ENCODE measurements around the gene H2AZ2. TPM values are rescaled to one million over a fixed set of nuclear protein-coding genes. Genes with fewer than 3 reads are reported as not detected.
A peak's percentile ranks its signal among the peaks of the same experiment; 100 is the strongest.
"Not testable (repeated sequence)": the region's sequence is repeated elsewhere in the genome, so short reads cannot be mapped to it uniquely, and the experiment has no call there.

The H2AZ2 gene
- total RNA-seq, 1 donor from 2014 or later = 188 TPM

DNA sequence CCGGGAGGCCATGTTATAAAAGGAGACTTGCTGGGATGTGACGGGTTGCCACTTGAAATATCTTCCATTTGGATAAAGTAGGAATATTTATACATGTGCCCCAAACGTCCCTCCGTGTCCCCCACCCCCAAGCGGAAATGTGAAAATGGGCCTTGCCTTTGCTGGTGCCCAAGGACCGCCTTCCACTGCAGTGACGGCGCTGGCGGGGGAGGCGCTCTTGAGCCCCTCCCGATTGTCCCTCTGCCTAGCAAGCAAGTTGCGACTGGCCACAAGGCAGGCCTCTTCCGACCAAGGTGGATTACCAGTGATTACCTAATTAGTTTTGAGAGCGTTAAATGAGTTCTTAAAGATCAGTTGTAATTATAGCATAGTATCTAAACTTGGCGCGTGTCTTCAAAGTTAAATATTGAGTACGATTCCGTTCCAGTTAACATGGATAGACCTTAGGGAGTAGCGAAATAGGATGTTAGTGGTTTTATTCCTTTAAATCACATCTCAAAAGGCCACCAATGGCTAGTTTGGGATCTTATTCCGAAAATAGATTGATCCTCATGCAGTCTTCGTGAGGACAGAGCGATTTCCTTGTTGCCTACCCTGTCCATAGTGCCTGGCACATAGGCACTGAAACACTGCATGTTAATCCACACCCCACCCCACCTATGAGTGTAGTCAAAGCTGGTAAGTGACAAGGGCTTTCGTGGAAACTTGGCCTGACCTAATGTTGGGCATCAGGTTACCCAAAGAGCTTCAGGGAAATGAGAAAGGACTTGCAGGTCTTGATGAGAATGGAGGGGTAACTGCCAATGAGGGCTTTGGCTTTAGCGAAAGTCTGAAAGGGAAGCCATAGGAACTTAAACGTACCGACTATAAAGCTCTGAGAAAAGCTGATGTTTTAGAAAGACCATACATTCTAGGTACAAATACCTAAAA, 50.3 kb downstream of the H2AZ2 start:
- Mint-ChIP-seq H3K27me3 (no peaks in the 10 kb centered on the region), H3K36me3 (ENCODE audit: low read depth) (peaks cover 58% of the 10 kb centered on the region), H3K9me3 (no peaks in the 10 kb centered on the region), H3K27ac (peak overlapping the region; percentile 97), H3K4me1 (peaks cover 31% of the 10 kb centered on the region), H3K4me3 (peak overlapping the region; percentile 98)
- intact Hi-C loops (cut with micrococcal nuclease) = loop anchor here (1.0 to 2.0 kb wide), 6 partner anchors 51 to 715 kb away; partner anchors contain the start of genes H2AZ2, MYO1G, POLM and TBRG4
- DNase-seq = peak; percentile 95

- Mint-ChIP-seq H3K27ac (peak within 1 kb of the TSS; percentile 97), H3K27me3 (no peaks in the 10 kb centered on the region), H3K9me3 (no peaks in the 10 kb centered on the region), H3K4me1 (peaks cover 31% of the 10 kb centered on the region), H3K4me3 (peak within 1 kb of the TSS; percentile 98), H3K36me3 (ENCODE audit: low read depth) (peaks cover 50% of the 10 kb centered on the region)
- DNase-seq = peak; percentile 100
- intact Hi-C loops (cut with micrococcal nuclease) = loop anchor here (1.0 to 2.0 kb wide), 11 partner anchors 48 to 714 kb away; partner anchors contain the start of genes H2AZ2, MYO1G, OGDH and POLM
Observed at GRCh38 chr7:44796504-44797328, 51.2 kb downstream of the H2AZ2 start, which contains the start of gene PPIA. Gene PPIA, plus strand, starts transcription at chr7:44796681. Its CDS starts 44 bp downstream, at chr7:44796725.

DNA sequence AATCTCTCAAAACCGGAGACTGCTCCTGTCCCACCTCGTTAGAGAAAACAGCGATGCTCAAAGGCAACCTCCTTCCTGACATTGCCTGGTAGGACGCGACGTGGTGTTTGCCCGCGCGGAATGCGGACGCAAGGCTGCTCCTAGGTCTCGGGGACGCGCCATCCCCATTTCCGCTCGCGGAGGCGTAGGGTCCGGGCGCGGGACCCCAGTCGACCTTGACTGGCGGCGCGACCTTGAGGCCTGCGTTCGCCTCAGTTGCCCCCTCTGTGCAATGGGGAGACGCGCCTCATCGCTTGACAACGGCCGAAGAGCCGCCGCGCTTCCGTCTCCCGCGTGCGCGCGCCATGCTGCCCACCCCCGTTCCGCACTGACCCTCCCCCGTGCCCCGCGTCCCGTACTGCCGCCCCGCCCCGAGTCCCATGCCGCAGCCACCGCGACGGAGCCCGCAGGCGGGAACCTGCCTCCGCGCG, 51.8 kb downstream of the H2AZ2 start:
- Mint-ChIP-seq H3K4me1 (peaks cover 26% of the 10 kb centered on the region), H3K36me3 (ENCODE audit: low read depth) (peaks cover 44% of the 10 kb centered on the region), H3K27ac (peak overlapping the region; percentile 97), H3K4me3 (peak overlapping the region; percentile 98), H3K9me3 (no peaks in the 10 kb centered on the region), H3K27me3 (no peaks in the 10 kb centered on the region)
- no peak for DNase-seq
- intact Hi-C loops (cut with micrococcal nuclease) = loop anchor here (1.0 to 2.0 kb wide), 10 partner anchors 48 to 713 kb away; partner anchors contain the start of genes MYO1G, OGDH, POLM and PURB

DNA sequence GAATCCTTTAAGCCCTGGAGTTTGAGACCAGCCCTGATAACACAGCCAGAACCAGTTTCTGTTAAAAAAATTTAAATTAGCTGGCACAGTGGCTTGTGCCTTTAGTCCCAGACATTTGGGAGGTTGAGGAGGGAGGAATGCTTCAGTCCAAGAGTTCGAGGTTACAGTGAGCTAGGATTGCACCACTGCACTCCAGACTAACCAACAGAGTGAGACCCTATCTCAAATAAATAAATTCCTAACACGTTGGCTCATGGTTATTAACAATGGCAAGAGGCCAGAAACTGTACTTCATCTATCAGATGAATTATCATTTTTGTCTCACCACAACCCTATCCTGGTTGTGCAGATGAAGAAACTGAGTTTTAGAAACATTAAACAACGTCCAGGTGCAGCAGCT, 53.6 kb downstream of the H2AZ2 start:
- intact Hi-C loops (cut with micrococcal nuclease) = no loop called here
- H3K27me3 Mint-ChIP-seq = no peaks in the 10 kb centered on the region
- peaks cover 26% of the 10 kb centered on the region for H3K36me3 Mint-ChIP-seq (ENCODE audit: low read depth)
- no peak overlapping the region for H3K4me3 Mint-ChIP-seq
- no peaks in the 10 kb centered on the region for H3K9me3 Mint-ChIP-seq
- H3K4me1 Mint-ChIP-seq = peaks cover 16% of the 10 kb centered on the region
- no peak for DNase-seq
- H3K27ac Mint-ChIP-seq = no peak overlapping the region

GRCh38 chr7:44793919-44794318, 54.0 kb downstream of the H2AZ2 start:
- Mint-ChIP-seq H3K27me3 (no peaks in the 10 kb centered on the region), H3K4me3 (no peak overlapping the region), H3K27ac (no peak overlapping the region), H3K36me3 (ENCODE audit: low read depth) (peaks cover 24% of the 10 kb centered on the region), H3K4me1 (peaks cover 16% of the 10 kb centered on the region), H3K9me3 (no peaks in the 10 kb centered on the region)
- no peak for DNase-seq
- intact Hi-C loops (cut with micrococcal nuclease) = no loop called here

GRCh38 chr7:44791278-44792219, 56.3 kb downstream of the H2AZ2 start:
- Mint-ChIP-seq H3K4me1 (peaks cover 2% of the 10 kb centered on the region), H3K4me3 (no peak overlapping the region)

DNA sequence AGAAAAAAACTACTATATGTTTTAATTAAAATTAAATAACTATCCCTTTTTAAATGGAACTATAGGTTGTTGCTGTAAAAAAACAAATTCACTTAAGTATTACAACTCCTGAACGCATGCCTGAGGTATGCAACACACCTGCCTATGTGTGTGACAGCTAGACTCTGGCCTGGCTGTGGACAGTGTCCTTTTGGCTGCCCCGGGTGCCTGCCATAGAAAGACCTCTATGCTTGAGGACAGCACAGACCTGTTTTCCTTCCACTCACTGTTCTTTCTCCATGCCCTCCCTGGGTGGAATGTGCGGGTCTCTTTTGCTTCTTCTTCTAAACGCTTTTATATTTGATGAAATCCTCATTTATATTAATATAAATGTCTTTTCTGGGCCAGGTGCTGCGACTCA, 57.9 kb downstream of the H2AZ2 start:
- intact Hi-C loops (cut with micrococcal nuclease) = no loop called here
- no peak for DNase-seq
- no peaks in the 10 kb centered on the region for H3K9me3 Mint-ChIP-seq
- H3K27ac Mint-ChIP-seq = no peak overlapping the region
- no peaks in the 10 kb centered on the region for H3K36me3 Mint-ChIP-seq (ENCODE audit: low read depth)
- H3K4me1 Mint-ChIP-seq = peaks cover 2% of the 10 kb centered on the region
- no peaks in the 10 kb centered on the region for H3K27me3 Mint-ChIP-seq
- no peak overlapping the region for H3K4me3 Mint-ChIP-seq

More at GRCh38 chr7:44791278-44792219, 56.3 kb downstream of the H2AZ2 start:
- intact Hi-C loops (cut with micrococcal nuclease) = no loop called here
- H3K9me3 Mint-ChIP-seq = no peaks in the 10 kb centered on the region
- H3K27ac Mint-ChIP-seq = no peak overlapping the region
- DNase-seq = no peak
- no peaks in the 10 kb centered on the region for H3K27me3 Mint-ChIP-seq
- H3K36me3 Mint-ChIP-seq (ENCODE audit: low read depth) = peaks cover 3% of the 10 kb centered on the region

DNA sequence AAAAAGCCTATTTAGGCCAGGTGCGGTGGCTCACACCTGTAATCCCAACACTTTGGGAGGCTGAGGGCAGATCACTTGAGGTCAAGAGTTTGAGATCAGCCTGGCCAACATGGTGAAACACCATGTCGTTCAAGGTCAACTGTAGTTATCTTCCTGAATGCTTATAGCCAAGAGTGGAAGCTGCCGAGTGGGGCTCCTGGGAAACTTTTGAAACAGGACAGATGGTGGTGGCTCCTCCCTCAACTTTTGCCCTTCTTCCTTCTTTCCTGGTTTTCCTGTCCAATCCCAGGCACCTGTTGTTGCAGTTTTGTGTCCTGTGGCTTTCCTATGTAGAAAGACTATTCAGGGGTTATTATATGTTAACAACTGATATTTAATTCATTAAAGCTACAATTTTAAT, 60.1 kb downstream of the H2AZ2 start:
- Mint-ChIP-seq H3K27me3 (peaks cover 3% of the 10 kb centered on the region), H3K9me3 (peaks cover 5% of the 10 kb centered on the region), H3K4me3 (no peak overlapping the region), H3K36me3 (ENCODE audit: low read depth) (no peaks in the 10 kb centered on the region), H3K27ac (no peak overlapping the region), H3K4me1 (peaks cover 2% of the 10 kb centered on the region)
- intact Hi-C loops (cut with micrococcal nuclease) = no loop called here
- DNase-seq = no peak

DNA sequence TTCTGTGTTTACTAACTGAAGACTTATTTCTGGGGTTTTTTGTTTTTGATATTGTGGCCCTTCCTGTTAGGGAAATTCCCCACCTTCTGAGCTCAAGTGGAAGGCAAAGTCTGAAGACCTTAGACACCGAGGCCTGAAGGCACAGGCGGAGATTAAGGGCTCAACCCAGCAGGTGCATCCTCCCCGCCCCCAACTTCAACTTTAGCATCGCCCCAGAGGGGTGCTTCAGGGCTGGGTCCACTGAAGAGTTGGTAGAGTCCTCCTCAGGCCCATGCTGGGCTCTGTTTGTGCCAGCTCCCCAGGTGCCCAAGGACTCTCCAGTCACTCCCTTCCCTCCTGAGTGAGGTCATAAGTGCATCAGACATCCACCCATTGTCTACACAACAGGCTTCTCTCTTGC, 60.8 kb downstream of the H2AZ2 start:
- H3K4me1 Mint-ChIP-seq = peaks cover 2% of the 10 kb centered on the region
- intact Hi-C loops (cut with micrococcal nuclease) = no loop called here
- no peak overlapping the region for H3K27ac Mint-ChIP-seq
- H3K9me3 Mint-ChIP-seq = peaks cover 5% of the 10 kb centered on the region
- H3K27me3 Mint-ChIP-seq = peaks cover 3% of the 10 kb centered on the region
- no peak for DNase-seq
- no peaks in the 10 kb centered on the region for H3K36me3 Mint-ChIP-seq (ENCODE audit: low read depth)
- no peak overlapping the region for H3K4me3 Mint-ChIP-seq

GRCh38 chr7:44785218-44785617, 62.7 kb downstream of the H2AZ2 start:
- H3K9me3 Mint-ChIP-seq; H3K27me3 Mint-ChIP-seq; DNase-seq; H3K4me3 Mint-ChIP-seq; H3K4me1 Mint-ChIP-seq; H3K27ac Mint-ChIP-seq; intact Hi-C loops (cut with micrococcal nuclease); H3K36me3 Mint-ChIP-seq (ENCODE audit: low read depth): not testable (repeated sequence)

DNA sequence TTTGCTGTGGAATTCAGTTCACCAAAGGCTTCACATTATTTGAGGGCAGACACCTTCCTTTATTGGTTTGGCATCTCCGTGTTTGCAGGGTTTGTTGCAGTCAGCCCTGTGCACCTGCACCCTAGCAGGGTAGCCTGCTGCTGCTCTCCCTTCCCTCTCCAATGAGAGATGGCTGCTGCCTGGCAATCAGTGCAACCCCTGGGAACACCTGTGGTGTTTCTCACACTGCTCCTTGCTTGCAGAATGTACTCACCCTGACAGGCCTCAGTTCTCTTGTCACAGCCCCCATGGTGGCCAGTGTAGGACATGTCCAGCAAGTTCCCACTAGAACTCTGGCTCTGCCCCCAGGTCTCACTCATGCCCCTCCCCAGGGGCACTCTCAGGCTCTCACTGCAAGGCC, 63.5 kb downstream of the H2AZ2 start:
- no peak for DNase-seq
- H3K4me1 Mint-ChIP-seq = no peaks in the 10 kb centered on the region

DNA sequence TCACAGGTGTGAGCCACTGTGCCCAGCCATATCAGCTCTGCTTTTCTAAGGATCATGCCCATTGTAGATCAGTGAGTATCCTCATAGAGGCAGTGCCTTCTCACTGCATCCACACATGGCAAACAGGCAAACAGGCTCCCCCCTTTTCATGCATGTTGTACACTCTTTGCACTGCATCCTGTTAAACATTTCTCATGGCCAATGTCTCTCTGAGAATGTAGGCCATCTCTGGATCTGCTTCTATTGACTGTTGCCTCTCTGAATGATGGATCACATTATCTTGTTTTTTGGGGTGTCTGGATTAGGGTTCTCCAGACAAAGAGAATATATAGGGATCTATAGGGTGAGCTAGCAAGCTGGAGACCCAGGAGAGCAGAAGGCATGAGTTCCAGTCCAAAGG, 64.5 kb downstream of the H2AZ2 start:
- Mint-ChIP-seq H3K27ac (no peak overlapping the region), H3K4me3 (no peak overlapping the region)

More for the DNA sequence above, 63.5 kb downstream of the H2AZ2 start:
- H3K27me3 Mint-ChIP-seq = peaks cover 3% of the 10 kb centered on the region
- H3K36me3 Mint-ChIP-seq (ENCODE audit: low read depth) = no peaks in the 10 kb centered on the region
- intact Hi-C loops (cut with micrococcal nuclease) = no loop called here
- no peak overlapping the region for H3K4me3 Mint-ChIP-seq
- no peak overlapping the region for H3K27ac Mint-ChIP-seq
- peaks cover 5% of the 10 kb centered on the region for H3K9me3 Mint-ChIP-seq

GRCh38 chr7:44782460-44782859, 65.4 kb downstream of the H2AZ2 start:
- peaks cover 5% of the 10 kb centered on the region for H3K9me3 Mint-ChIP-seq
- H3K4me3 Mint-ChIP-seq = no peak overlapping the region
- peaks cover 3% of the 10 kb centered on the region for H3K27me3 Mint-ChIP-seq
- intact Hi-C loops (cut with micrococcal nuclease) = no loop called here
- no peak overlapping the region for H3K27ac Mint-ChIP-seq
- H3K36me3 Mint-ChIP-seq (ENCODE audit: low read depth) = no peaks in the 10 kb centered on the region
- no peak for DNase-seq
- no peaks in the 10 kb centered on the region for H3K4me1 Mint-ChIP-seq

More for the DNA sequence above, 64.5 kb downstream of the H2AZ2 start:
- DNase-seq = no peak
- intact Hi-C loops (cut with micrococcal nuclease) = no loop called here
- peaks cover 5% of the 10 kb centered on the region for H3K9me3 Mint-ChIP-seq
- H3K4me1 Mint-ChIP-seq = no peaks in the 10 kb centered on the region
- H3K36me3 Mint-ChIP-seq (ENCODE audit: low read depth) = no peaks in the 10 kb centered on the region
- peaks cover 3% of the 10 kb centered on the region for H3K27me3 Mint-ChIP-seq
